Dendritic cell treated with granulocyte-macrophage colony-stimulating factor and Interleukin-4, amounts not matched to agents 40 ng/mL and 50 ng/mL, for 4 days (primary cell): ENCODE measurements around the gene JAML.
"Not testable (repeated sequence)": the region's sequence is repeated elsewhere in the genome, so short reads cannot be mapped to it uniquely, and the experiment has no call there.

ENCODE experiments used
- H3K27ac Mint-ChIP-seq: one replicate; pipeline ENCODE4 v1.8.0; 2022; ENCODE audit warnings: mild to moderate bottlenecking, mixed read lengths
- H3K27me3 Mint-ChIP-seq: one replicate; pipeline ENCODE4 v1.8.0; 2022; ENCODE audit warnings: mild to moderate bottlenecking, mixed read lengths
- H3K36me3 Mint-ChIP-seq: one replicate; pipeline ENCODE4 v1.8.0; 2022; ENCODE audit warnings: low read depth, mixed read lengths
- H3K4me1 Mint-ChIP-seq: one replicate; pipeline ENCODE4 v1.8.0; 2022; ENCODE audit warnings: low read depth, mixed read lengths
- H3K4me3 Mint-ChIP-seq: one replicate; pipeline ENCODE4 v1.8.0; 2022; ENCODE audit warnings: mild to moderate bottlenecking, moderate library complexity, mixed read lengths
- H3K9me3 Mint-ChIP-seq: one replicate; pipeline ENCODE4 v1.8.0; 2022; ENCODE audit warnings: mixed read lengths
- intact Hi-C: fragments of 100-400 bp; cut with micrococcal nuclease; formaldehyde crosslinking; loops from one replicate; pipeline ENCODE4 v1.15.0; 2022

Gene JAML

DNA sequence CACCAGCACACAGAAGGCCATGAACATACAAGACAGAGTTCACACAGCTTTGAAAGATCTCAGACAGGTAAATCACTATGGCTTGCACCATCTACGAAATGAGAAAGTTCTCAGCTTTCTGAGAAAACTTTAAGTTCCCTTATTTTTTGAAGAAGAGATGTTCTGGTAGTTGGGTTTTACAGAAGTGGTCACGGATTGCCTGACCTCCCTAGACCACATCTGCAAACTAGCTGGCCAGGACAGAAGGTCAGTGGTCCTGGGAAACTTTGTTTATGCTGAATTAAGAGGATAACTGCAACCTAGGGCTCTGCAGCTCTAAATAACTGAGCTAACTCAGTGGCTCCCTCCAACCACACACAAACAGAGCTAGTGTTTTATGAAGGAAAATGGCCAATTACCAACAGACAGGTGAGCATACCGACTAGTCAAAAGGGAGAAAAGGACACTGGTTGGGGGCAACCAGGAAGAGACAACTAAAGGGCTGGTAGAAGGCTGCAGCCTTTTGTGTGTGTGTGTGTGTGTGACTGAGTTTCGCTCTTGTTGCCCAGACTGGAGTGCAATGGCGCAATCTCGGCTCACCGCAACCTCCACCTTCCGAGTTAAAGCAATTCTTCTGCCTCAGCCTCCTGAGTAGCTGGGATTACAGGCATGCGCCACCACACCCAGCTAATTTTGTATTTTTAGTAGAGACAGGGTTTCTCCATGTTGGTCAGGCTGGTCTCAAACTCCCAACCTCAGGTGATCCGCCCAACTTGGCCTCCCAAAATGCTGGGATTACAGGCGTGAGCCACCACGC lies 39.8 kb downstream of the JAML start:
- intact Hi-C loops, result loop anchor here (5.0 kb wide), 1 partner anchor 38 kb away; no protein-coding TSS in a partner anchor
- peak overlapping the region; percentile 24 for H3K4me3 Mint-ChIP-seq
- H3K27me3 Mint-ChIP-seq, result peaks cover 38% of the 10 kb centered on the region
- H3K27ac Mint-ChIP-seq, result peak overlapping the region; percentile 44
- H3K9me3 Mint-ChIP-seq, result no peaks in the 10 kb centered on the region
- no peaks in the 10 kb centered on the region for H3K36me3 Mint-ChIP-seq
- H3K4me1 Mint-ChIP-seq, result peaks cover 77% of the 10 kb centered on the region

DNA sequence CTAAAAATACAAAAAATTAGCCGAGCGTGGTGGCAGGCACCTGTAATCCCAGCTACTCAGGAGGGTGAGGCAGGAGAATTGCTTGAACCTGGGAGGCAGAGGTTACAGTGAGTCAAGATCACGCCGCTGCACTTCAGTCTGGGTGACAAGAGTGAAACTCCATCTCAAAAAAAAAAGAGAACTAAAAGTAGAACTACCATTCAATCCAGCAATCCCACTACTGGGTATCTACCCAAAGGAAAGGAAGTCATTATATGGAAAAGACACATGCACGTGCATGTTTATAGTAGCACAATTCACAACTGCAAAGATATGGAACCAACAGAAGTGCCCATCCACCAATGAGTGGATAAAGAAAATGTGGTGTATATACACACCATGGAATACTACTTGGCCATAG lies 41.1 kb downstream of the JAML start:
- not testable (repeated sequence) for H3K9me3 Mint-ChIP-seq, H3K4me3 Mint-ChIP-seq, H3K36me3 Mint-ChIP-seq
- peaks cover 78% of the 10 kb centered on the region for H3K4me1 Mint-ChIP-seq
- intact Hi-C loops, result loop anchor here (5.0 kb wide), 1 partner anchor 36 kb away; no protein-coding TSS in a partner anchor
- H3K27me3 Mint-ChIP-seq, result peaks cover 35% of the 10 kb centered on the region
- peak overlapping the region; percentile 16 for H3K27ac Mint-ChIP-seq

DNA sequence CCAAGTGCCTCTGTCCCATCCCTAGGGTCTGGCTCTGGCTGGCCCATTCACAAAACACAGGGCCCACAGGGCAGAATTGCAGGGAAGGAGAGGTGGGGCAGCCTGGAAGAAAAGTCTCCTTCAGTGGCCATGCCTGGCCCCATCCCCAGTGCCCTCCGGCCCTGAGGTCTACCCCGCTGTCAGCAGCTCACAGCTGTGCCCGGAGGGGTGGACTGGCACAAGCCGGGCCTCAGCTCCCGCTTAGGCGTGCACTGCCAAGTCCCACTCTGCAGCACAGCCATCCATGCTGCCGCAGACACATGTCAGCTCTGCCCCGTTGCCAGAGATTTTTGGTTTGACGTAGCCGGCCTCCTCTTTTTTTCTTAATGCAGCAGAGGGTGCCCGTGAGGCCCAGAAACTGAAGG lies 44.5 kb downstream of the JAML start:
- H3K27me3 Mint-ChIP-seq, result peaks cover 48% of the 10 kb centered on the region
- H3K36me3 Mint-ChIP-seq, result no peaks in the 10 kb centered on the region
- no peak overlapping the region for H3K4me3 Mint-ChIP-seq
- H3K27ac Mint-ChIP-seq, result no peak overlapping the region
- no peaks in the 10 kb centered on the region for H3K9me3 Mint-ChIP-seq
- peaks cover 65% of the 10 kb centered on the region for H3K4me1 Mint-ChIP-seq
- intact Hi-C loops, result loop anchor here (5.0 kb wide), 1 partner anchor 33 kb away; no protein-coding TSS in a partner anchor

DNA sequence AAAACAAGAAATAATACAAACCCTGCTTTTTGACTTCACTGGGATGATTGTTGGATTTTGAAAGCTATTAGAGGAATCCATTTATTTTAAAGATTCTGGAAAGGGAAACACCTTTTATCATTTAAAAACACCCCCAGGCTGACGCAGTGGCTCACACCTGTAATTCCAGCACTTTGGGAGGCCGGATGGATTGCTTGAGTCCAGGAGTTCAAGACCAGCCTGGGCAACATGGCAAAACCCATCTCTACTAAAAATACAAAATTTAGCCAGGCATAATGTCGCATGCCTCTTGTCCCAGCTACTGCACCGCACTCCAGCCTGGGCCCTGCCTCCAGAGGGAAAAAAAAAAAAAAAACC lies 48.1 kb downstream of the JAML start:
- Mint-ChIP-seq H3K4me3 (no peak overlapping the region), H3K9me3 (no peaks in the 10 kb centered on the region), H3K27me3 (peaks cover 54% of the 10 kb centered on the region), H3K27ac (no peak overlapping the region), H3K4me1 (peaks cover 46% of the 10 kb centered on the region), H3K36me3 (no peaks in the 10 kb centered on the region)
- intact Hi-C loops, result no loop called here

DNA sequence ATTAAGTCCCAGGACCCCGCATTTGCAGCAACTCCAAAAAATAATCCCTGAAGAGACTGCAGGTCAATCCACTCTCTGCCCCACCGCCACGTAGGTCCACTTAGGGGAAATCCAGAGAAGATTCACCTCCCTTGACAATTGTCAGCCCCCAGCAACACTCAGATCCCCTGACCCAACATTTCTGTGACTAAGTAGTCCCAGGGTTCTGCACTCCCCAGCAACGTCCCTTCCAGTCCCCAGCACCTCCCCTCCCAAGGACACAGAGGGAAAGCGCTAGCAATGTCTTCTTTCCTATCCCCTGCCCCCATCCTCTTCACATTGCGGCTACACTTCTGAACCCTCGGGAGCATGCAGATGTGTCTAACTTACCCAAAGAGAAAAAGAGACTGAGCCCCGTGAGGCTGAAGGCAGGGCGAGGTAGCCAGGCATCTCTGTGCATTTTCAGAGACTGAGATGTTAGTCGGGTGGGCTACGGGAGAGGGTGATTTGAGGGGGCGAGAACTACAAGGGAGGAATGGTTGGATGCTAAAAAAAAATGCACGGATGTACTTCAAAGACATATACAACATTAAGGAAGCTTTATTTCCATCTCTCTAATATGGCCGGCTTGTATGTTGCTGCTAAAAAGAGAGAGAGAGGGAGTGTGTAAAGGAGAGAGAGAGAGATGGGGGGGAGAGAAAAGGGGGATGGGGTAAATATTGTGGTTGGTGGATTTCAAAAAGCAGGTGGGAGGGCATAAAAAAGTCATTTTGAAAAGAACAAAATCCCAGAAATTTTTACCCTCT lies 48.6 kb downstream of the JAML start, which contains the start of gene SCN2B:
Gene SCN2B (minus strand): TSS at position 647 of the 785 bp plus-strand sequence. CDS start 208 bp downstream, at position 439.
- H3K9me3 Mint-ChIP-seq, result no peaks in the 10 kb centered on the region
- no peak within 1 kb of the TSS for H3K27ac Mint-ChIP-seq
- peaks cover 47% of the 10 kb centered on the region for H3K4me1 Mint-ChIP-seq
- no peak within 1 kb of the TSS for H3K4me3 Mint-ChIP-seq
- H3K36me3 Mint-ChIP-seq, result no peaks in the 10 kb centered on the region
- intact Hi-C loops, result no loop called here
- H3K27me3 Mint-ChIP-seq, result peaks cover 54% of the 10 kb centered on the region

DNA sequence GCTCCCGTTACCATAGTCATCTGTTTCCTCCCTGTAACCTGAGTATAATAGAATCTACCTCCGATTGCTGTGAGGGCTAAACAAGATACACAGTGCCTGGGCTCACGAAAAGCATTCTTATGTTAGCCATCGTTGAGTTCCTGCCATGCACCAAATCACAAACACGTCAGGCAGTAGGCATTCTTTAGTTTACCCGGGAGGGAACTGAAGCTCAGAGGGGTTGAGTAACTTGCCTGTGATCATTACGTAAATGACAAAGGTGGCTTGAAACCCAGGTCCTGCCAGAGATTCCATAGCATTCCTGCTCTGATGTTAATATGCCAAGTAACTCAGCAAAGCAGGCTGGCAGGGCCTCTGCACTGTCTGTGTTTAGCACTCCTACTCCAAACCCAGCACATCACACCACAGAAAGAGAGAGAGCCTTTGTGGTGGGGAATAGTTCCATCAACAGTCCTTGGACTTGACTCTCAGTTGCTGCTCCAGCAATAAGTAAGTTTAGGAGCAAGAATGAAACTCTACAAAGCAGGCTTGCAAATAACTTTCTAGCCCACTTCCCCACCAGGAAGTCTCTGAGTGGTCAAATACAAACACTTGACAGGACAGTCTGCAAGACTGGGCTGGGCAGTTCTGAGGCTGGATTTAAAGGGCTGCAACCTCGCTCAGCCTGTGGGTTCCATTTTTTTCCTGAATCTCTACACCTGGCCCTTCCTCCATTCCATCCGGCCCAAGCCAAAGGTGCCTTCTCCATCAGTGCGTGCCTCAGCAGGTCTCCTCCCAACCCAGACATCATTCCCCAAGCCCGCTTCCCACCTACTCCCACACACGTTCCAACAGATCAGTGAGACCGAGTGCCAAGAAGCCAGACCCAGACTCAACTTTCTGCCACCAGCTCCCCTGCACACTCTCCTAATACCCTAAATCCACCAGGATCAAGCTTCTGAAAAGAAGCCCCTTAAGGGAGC lies 49.5 kb downstream of the JAML start:
- H3K4me1 Mint-ChIP-seq, result peaks cover 39% of the 10 kb centered on the region
- no peaks in the 10 kb centered on the region for H3K9me3 Mint-ChIP-seq
- no peak overlapping the region for H3K4me3 Mint-ChIP-seq
- H3K36me3 Mint-ChIP-seq, result no peaks in the 10 kb centered on the region
- intact Hi-C loops, result no loop called here
- no peak overlapping the region for H3K27ac Mint-ChIP-seq
- H3K27me3 Mint-ChIP-seq, result peaks cover 52% of the 10 kb centered on the region

DNA sequence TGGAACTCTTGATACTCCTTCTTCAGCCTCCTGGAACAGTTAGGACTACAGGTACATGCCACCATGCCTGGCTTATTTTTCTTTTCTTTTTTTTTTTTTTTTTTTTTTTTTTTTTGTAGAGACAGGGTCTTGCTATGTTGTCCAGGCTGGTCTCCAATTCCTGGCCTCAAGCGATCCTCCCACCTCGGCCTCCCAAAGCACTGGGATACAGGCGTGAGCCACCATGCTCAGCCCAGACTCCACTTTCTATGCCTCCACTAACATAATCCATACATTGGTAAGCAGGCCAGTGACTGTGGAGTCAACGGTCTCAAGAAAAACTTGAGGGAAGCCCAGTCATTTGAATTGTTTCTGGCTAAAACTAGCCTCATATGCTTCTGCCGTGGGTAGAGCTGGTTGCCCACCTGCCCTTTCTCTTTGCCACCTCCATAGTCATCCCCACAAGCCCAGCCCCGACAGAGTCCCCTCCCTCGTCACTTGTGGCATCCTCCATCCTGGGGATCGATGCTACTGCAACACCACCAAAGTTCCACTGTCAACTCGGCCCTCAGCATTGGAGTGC lies 50.7 kb downstream of the JAML start:
- intact Hi-C loops, result no loop called here

DNA sequence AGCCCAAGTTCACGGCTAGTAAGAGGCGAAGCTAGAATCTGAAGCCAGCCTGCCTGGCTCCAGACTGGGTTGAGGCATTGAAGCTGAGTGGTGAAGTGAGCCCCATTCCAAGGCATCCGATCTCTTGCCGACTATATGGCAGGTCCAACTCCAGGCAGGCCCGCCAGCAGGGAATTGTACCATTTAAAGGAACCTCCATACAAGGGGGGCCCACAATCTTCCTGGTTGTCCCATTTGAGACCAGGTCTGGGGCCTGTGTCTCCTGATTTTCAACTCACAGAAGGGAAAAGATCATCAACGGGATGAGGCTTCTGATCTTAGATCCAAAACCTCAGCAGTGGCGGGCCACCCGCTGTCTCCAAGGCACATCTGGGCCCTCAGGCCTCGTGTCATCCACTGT lies 52.5 kb downstream of the JAML start:
- intact Hi-C loops, result no loop called here
- peaks cover 69% of the 10 kb centered on the region for H3K27me3 Mint-ChIP-seq
- no peaks in the 10 kb centered on the region for H3K36me3 Mint-ChIP-seq
- no peak overlapping the region for H3K4me3 Mint-ChIP-seq
- peaks cover 31% of the 10 kb centered on the region for H3K4me1 Mint-ChIP-seq
- H3K9me3 Mint-ChIP-seq, result no peaks in the 10 kb centered on the region
- no peak overlapping the region for H3K27ac Mint-ChIP-seq

More for the DNA sequence above, 50.7 kb downstream of the JAML start:
- Mint-ChIP-seq H3K4me3 (no peak overlapping the region), H3K36me3 (no peaks in the 10 kb centered on the region), H3K27ac (no peak overlapping the region), H3K27me3 (peaks cover 53% of the 10 kb centered on the region), H3K9me3 (no peaks in the 10 kb centered on the region), H3K4me1 (peaks cover 31% of the 10 kb centered on the region)

DNA sequence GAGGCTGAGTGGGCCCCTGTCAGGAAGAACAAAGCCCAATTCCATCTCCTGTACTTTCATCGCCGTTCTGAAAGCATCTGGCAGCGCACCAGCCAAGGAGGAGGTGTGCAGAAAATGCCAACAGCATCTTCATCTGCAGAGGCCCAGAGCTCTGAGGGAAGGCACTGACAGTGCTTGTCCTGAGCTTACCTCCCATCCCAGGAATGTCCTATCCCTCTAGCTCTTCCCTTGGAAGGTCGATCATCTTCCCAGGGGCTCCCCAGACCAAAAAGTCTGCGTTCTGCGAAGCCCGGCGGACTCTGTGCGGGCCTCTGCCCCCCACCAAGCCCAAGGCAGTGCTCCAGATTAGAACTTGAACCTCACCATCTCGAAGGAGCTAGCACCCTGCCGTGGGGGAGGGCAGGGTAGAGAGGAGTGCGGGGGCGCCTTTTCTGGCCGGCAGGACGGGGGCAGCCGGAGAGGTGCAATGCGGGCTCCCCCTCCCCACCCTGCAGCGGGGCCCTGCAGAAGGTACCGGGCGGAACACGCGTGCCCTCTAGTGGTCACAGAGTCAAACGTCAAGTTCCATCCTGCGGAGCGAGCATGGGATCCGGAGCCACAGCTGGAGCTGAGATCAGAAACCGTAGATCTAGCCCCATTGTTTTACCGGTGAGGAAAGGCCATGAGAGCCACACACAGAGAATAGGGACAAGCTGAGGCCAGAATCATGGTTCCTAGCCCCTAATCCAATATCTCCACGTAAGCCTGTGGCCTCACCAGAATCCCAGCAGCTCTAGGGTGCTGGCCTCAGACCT lies 53.3 kb downstream of the JAML start:
- intact Hi-C loops, result no loop called here
- Mint-ChIP-seq H3K9me3 (no peaks in the 10 kb centered on the region), H3K4me1 (peaks cover 30% of the 10 kb centered on the region), H3K36me3 (no peaks in the 10 kb centered on the region), H3K27ac (no peak overlapping the region), H3K4me3 (no peak overlapping the region), H3K27me3 (peaks cover 74% of the 10 kb centered on the region)

DNA sequence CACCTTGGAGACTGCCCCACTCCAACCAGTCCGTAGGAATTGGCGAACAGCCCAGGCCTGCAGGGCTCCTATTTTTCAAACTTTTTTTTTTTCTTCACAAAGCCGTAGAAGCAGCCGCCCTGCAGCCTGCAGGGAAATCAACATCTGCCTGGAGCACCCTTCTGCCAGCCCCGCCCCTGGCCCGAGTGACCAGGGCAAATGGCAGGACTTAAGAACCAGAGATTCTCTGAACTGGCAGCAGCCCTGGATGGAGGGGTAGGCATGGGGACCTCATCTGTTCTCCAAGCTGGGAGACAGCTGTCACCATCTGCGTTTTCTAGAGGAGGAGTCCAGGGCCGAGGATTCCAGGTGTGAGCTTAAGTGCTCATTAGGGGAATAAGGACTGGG lies 53.9 kb downstream of the JAML start:
- Mint-ChIP-seq H3K27ac (no peak overlapping the region), H3K27me3 (peaks cover 70% of the 10 kb centered on the region), H3K4me1 (peaks cover 24% of the 10 kb centered on the region), H3K4me3 (no peak overlapping the region), H3K36me3 (no peaks in the 10 kb centered on the region), H3K9me3 (no peaks in the 10 kb centered on the region)
- intact Hi-C loops, result no loop called here

DNA sequence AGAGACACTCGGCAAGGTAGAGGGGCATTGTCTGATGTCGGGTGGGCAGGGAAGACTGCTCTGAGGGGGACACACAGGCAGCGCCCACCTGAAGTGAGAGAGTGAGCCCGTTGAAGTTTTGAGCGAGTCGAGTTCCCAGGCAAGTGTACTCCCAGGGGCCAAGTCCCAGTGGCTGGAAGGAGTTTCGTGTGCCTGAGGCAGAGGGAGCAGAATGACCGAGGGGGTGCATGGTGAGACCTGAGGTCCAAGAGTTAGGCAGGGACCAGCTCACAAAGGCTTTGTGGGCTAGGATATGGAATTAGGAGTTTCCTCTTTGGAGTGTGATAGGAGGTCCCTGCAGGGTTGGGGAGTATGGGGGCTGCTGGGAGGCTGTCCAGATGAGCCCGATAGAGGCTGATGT lies 54.6 kb downstream of the JAML start:
- H3K9me3 Mint-ChIP-seq, result no peaks in the 10 kb centered on the region
- H3K4me3 Mint-ChIP-seq, result no peak overlapping the region
- peaks cover 18% of the 10 kb centered on the region for H3K4me1 Mint-ChIP-seq
- peaks cover 64% of the 10 kb centered on the region for H3K27me3 Mint-ChIP-seq
- H3K27ac Mint-ChIP-seq, result no peak overlapping the region
- H3K36me3 Mint-ChIP-seq, result no peaks in the 10 kb centered on the region
- intact Hi-C loops, result no loop called here

DNA sequence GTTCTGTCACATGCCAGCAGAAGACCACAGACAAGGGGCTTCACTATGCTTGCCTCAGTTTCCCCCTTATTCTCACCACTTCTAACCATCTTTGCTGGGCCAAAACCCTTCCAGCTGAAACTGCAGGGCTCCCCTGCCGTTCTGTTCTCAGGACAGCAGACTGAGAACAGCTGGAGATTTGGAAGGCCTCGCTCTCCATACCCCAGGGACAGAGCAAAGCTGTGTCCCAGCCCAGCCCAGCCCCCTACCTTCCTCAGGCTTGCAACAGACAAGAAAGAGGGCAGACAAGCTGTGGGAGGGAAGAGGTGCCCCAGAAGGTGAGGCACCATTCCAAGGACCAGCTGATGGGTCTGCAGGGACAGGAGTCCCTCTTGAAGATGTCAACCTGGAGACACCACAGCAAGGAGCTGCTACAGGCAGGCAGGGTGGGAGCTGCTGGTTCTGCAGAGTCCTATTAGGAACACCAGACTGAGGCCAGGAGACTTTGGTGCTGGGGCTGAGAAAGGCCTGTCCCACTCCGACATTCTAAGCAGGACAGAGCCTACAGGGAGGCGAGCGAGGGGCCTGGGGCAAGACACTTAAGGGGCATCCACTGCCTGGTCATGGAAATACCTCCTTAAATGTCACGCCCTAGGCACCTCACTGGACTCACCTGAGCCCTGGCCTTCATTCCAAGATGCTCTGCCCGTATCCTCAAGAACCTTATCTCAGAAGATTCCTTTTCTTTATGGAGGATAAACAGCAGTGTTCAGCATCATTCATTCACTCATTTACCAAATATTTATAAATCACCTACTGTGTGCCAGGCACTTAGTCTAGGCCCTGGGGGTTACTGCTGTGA lies 55.3 kb downstream of the JAML start:
- intact Hi-C loops, result no loop called here
- no peaks in the 10 kb centered on the region for H3K9me3 Mint-ChIP-seq
- no peak overlapping the region for H3K27ac Mint-ChIP-seq
- no peak overlapping the region for H3K4me3 Mint-ChIP-seq
- peaks cover 11% of the 10 kb centered on the region for H3K4me1 Mint-ChIP-seq
- peaks cover 61% of the 10 kb centered on the region for H3K27me3 Mint-ChIP-seq
- H3K36me3 Mint-ChIP-seq, result no peaks in the 10 kb centered on the region
